Panc1 (cell line): ENCODE results near the gene PTPRO. TPM values are rescaled to one million over a fixed set of nuclear protein-coding genes. Genes with fewer than 3 reads are reported as not detected.

Experiments used
- ATAC-seq: fragments of 200-7000 bp; cut with Tn5 transposase; 2 replicates; pipeline ENCODE4 v1.9.1; 2020; ENCODE audit warnings: mild to moderate bottlenecking, moderate library complexity
- BruUV-seq: library from RNA; stranded (reverse); fragments of 400-500 nt; replicated peaks from 2 replicates; lab custom pipeline; 2021; lab: Mats Ljungman, UMichigan
- CTCF ChIA-PET: fragments of 300-600 bp; sonication (Branson Sonifier 250); formaldehyde crosslinking; loops from one replicate; lab custom pipeline; 2022; ENCODE audit warnings: antibody characterized with exemption; lab: Charles Lee
- POLR2A ChIA-PET: fragments of 300-600 bp; sonication (Branson Sonifier 250); formaldehyde crosslinking; loops from one replicate; lab custom pipeline; 2022; ENCODE audit warnings: antibody characterized with exemption; lab: Charles Lee
- DNase-seq: peaks from one replicate; pipeline ENCODE4 v3.0.0-alpha.2; 2010; ENCODE audit warnings: low read depth, low spot score
- H3K27ac ChIP-seq: 2 replicates; pipeline ENCODE4 v1.5.1; 2011; ENCODE audit warnings: mild to moderate bottlenecking, low read length, inconsistent platforms
- H3K27me3 ChIP-seq: fragments of 200-500 bp; sonication (Bioruptor generic); 2 replicates; pipeline ENCODE4 v1.6.0; 2014; ENCODE audit warnings: low read length, inconsistent platforms; ENCODE audit not compliant: control insufficient read depth, insufficient read depth
- H3K36me3 ChIP-seq: fragments of 200-500 bp; sonication (Bioruptor generic); 2 replicates; pipeline ENCODE4 v1.5.1; 2014; ENCODE audit warnings: inconsistent platforms, mild to moderate bottlenecking, low read length, moderate library complexity; ENCODE audit not compliant: control insufficient read depth, insufficient read depth
- H3K4me1 ChIP-seq: 2 replicates; pipeline ENCODE4 v1.5.1; 2011; ENCODE audit warnings: inconsistent platforms, mild to moderate bottlenecking, low read length, moderate library complexity; ENCODE audit not compliant: control insufficient read depth, insufficient read depth
- H3K4me3 ChIP-seq, 2 experiments: 2 replicates each; pipeline ENCODE4 v1.5.1; 2011 to 2012; ENCODE audit warnings: low read depth in 2 of 2, low read length in 2 of 2, mild to moderate bottlenecking in 2 of 2, inconsistent platforms in 1 of 2, moderate library complexity in 1 of 2
- H3K9me3 ChIP-seq: fragments of 200-500 bp; sonication (Bioruptor generic); 2 replicates; pipeline ENCODE4 v1.5.1; 2014; ENCODE audit warnings: low read depth, mild to moderate bottlenecking, inconsistent platforms, low read length, moderate library complexity; ENCODE audit not compliant: control insufficient read depth, insufficient read depth
- CTCF ChIP-seq: fragments of 450-650 bp; IDR thresholded peaks from 2 replicates; pipeline ENCODE4 v1.5.1; 2017; ENCODE audit warnings: mild to moderate bottlenecking
- POLR2AphosphoS5 ChIP-seq: IDR thresholded peaks from 2 replicates; pipeline ENCODE4 v1.6.1; 2012; ENCODE audit warnings: mild to moderate bottlenecking, low read depth, low read length, moderate library complexity
- REST ChIP-seq, 2 experiments: IDR thresholded peaks; 2 replicates each; pipeline ENCODE4 v1.6.1; 2011 to 2012; ENCODE audit warnings: low read depth in 2 of 2, control low read depth in 1 of 2, low read length in 1 of 2, mild to moderate bottlenecking in 1 of 2, moderate library complexity in 1 of 2; ENCODE audit not compliant: insufficient read depth in 1 of 2
- SIN3A ChIP-seq: IDR thresholded peaks from 2 replicates; pipeline ENCODE4 v1.6.1; 2012; ENCODE audit warnings: low read depth, mild to moderate bottlenecking, low read length, moderate library complexity, borderline replicate concordance; ENCODE audit not compliant: insufficient read depth
- TCF7L2 ChIP-seq: IDR thresholded peaks from 2 replicates; pipeline ENCODE4 v1.6.1; 2011; ENCODE audit warnings: mild to moderate bottlenecking, low read depth, low read length, inconsistent platforms
- in situ Hi-C: cut with HindIII; loops from 2 replicates; pipeline ENCODE4 v1.10.0; 2016; ENCODE audit warnings: low sequenced_read_pairs, low pct_unique_long_range_greater_than_20kb
- intact Hi-C: fragments of 100-400 bp; cut with micrococcal nuclease; formaldehyde crosslinking; loops from one replicate; pipeline ENCODE4 v1.10.0; 2022; ENCODE audit not compliant: unreplicated experiment
- total RNA-seq: library from RNA; stranded (reverse); gene quantifications from one replicate; pipeline ENCODE4 v1.2.1, GENCODE V29; 2021; ENCODE audit not compliant: unreplicated experiment

Gene PTPRO
- total RNA-seq, 1 experiment from 2014 or later, result not detected

GRCh38 chr12:15278816-15279658 lies 43.3 kb upstream of the PTPRO start:
- in situ Hi-C loops (no loop called here), intact Hi-C loops (loop anchor here (5.0 kb wide), 1 partner anchor 578 kb away; no protein-coding TSS in a partner anchor)
- DNase-seq (no peak), ATAC-seq (no peak)
- POLR2A ChIA-PET, result no interaction called here
- H3K27ac ChIP-seq, result no peak overlapping the region
- H3K27me3 ChIP-seq, result no peaks in the 10 kb centered on the region
- CTCF ChIA-PET, result no interaction called here
- H3K9me3 ChIP-seq, result no peaks in the 10 kb centered on the region
- no peaks in the 10 kb centered on the region for H3K36me3 ChIP-seq
- H3K4me1 ChIP-seq, result no peaks in the 10 kb centered on the region
- TF ChIP-seq CTCF (no peak), REST (IDR thresholded peaks at IDR 0.05; ENCODE audit: insufficient read depth in 1 of 2, low read depth in 2 of 2, low read length in 1 of 2) (no peak), SIN3A (no peak), POLR2AphosphoS5 (no peak), TCF7L2 (no peak)
- H3K4me3 ChIP-seq, result no peak overlapping the region
- no TSS peak for BruUV-seq

- POLR2A ChIA-PET, result no interaction called here
- H3K36me3 ChIP-seq, result no peaks in the 10 kb centered on the region
- BruUV-seq, result no TSS peak
- intact Hi-C loops, result no loop called here
- H3K4me1 ChIP-seq, result no peaks in the 10 kb centered on the region
- no peak for ATAC-seq
- TF ChIP-seq TCF7L2 (no peak), REST (IDR thresholded peaks at IDR 0.05; ENCODE audit: insufficient read depth in 1 of 2, low read depth in 2 of 2, low read length in 1 of 2) (no peak), POLR2AphosphoS5 (no peak), CTCF (no peak), SIN3A (no peak)
- DNase-seq, result no peak
- H3K27ac ChIP-seq, result no peak overlapping the region
- no peaks in the 10 kb centered on the region for H3K27me3 ChIP-seq
- CTCF ChIA-PET, result no interaction called here
- no peak overlapping the region for H3K4me3 ChIP-seq
- no peaks in the 10 kb centered on the region for H3K9me3 ChIP-seq
- in situ Hi-C loops, result no loop called here
Measured at GRCh38 chr12:15280930-15281329, 41.4 kb upstream of the PTPRO start.
